B cell (primary cell): ENCODE measurements around the gene PSMG1. TPM values are rescaled to one million over a fixed set of nuclear protein-coding genes. Genes with fewer than 3 reads are reported as not detected.

Experiments
- ATAC-seq: fragments of 200-7000 bp; cut with Tn5 transposase; one replicate; pipeline ENCODE4 v1.10.0; 2021; ENCODE audit warnings: low read depth, mild to moderate bottlenecking, moderate number of reproducible peaks, moderate library complexity
- CTCF ChIA-PET: fragments of 350-600 bp; sonication (Branson Sonifier 250); formaldehyde crosslinking; loops from one replicate; lab custom pipeline; 2021; ENCODE audit warnings: antibody characterized with exemption, inconsistent platforms; lab: Charles Lee
- POLR2A ChIA-PET: fragments of 350-600 bp; sonication (Branson Sonifier 250); formaldehyde crosslinking; loops from one replicate; lab custom pipeline; 2021; ENCODE audit warnings: antibody characterized with exemption; lab: Charles Lee
- DNase-seq: peaks from one replicate; pipeline ENCODE4 v3.0.0; 2013
- H2AFZ ChIP-seq: 2 replicates; pipeline ENCODE4 v1.6.1; 2012; ENCODE audit warnings: mild to moderate bottlenecking, low read depth, low read length; ENCODE audit not compliant: insufficient read depth, poor library complexity, severe bottlenecking
- H3K27ac ChIP-seq, 2 donors: 1 replicate in 1 of 2; 2 replicates in 1 of 2; pipeline ENCODE4 v1.5.1; 2012 to 2013; ENCODE audit warnings: low read length in 2 of 2, mild to moderate bottlenecking in 2 of 2, moderate library complexity in 1 of 2
- H3K27me3 ChIP-seq, 4 experiments: fragments of 200-600 bp in 1 of 4; sonication (generic) in 1 of 4; replicated peaks in 1 of 4; 1 replicate in 2 of 4; 2 replicates in 2 of 4; pipeline versions ENCODE4 v1.6.1 to v1.7.0; 2013 to 2016; ENCODE audit warnings: low read length in 3 of 4, mild to moderate bottlenecking in 2 of 4, mixed read lengths in 1 of 4, moderate library complexity in 1 of 4; ENCODE audit not compliant: insufficient read depth in 4 of 4, control insufficient read depth in 3 of 4; ENCODE audit errors: control extremely low read depth in 1 of 4
- H3K36me3 ChIP-seq, 2 experiments: replicated peaks in 1 of 2; 1 replicate in 1 of 2; 2 replicates in 1 of 2; pipeline versions ENCODE4 v1.6.1 to v1.7.1; 2013; ENCODE audit warnings: low read length in 1 of 2; ENCODE audit not compliant: insufficient read depth in 2 of 2, control insufficient read depth in 1 of 2; ENCODE audit errors: control extremely low read depth in 1 of 2, extremely low read depth in 1 of 2
- H3K4me1 ChIP-seq, 2 donors: fragments of 200-600 bp in 1 of 2; sonication (generic) in 1 of 2; 1 replicate in 1 of 2; 2 replicates in 1 of 2; pipeline versions ENCODE4 v1.5.1 to v1.6.1; 2013 to 2017; ENCODE audit warnings: low read length in 2 of 2; ENCODE audit not compliant: control insufficient read depth in 2 of 2, insufficient read depth in 2 of 2
- H3K4me2 ChIP-seq: replicated peaks from 2 replicates; pipeline ENCODE3; 2012; ENCODE audit warnings: mild to moderate bottlenecking, low read depth, low read length; ENCODE audit not compliant: poor library complexity, severe bottlenecking
- H3K4me3 ChIP-seq, 5 experiments: fragments of 200-600 bp in 1 of 5; sonication (generic) in 1 of 5; 1 replicate in 3 of 5; 2 replicates in 2 of 5; pipeline versions ENCODE4 v1.5.1 to v1.7.0; 2011 to 2016; ENCODE audit warnings: low read length in 4 of 5, mild to moderate bottlenecking in 4 of 5, low read depth in 2 of 5, control low read depth in 1 of 5, moderate library complexity in 1 of 5; ENCODE audit not compliant: insufficient read depth in 1 of 5; ENCODE audit errors: control extremely low read depth in 1 of 5, extremely low read depth in 1 of 5
- H3K79me2 ChIP-seq: fragments of 200-600 bp; sonication (generic); one replicate; pipeline ENCODE4 v1.6.0; 2016; ENCODE audit warnings: low read length; ENCODE audit not compliant: control insufficient read depth, insufficient read depth
- H3K9ac ChIP-seq: fragments of 200-600 bp; sonication (generic); 2 replicates; pipeline ENCODE4 v1.6.1; 2017; ENCODE audit warnings: mild to moderate bottlenecking, low read length, moderate library complexity
- H3K9me3 ChIP-seq, 3 donors: one replicate each; pipeline versions ENCODE4 v1.6.1 to v1.7.1; 2013; ENCODE audit warnings: low read length in 2 of 3; ENCODE audit not compliant: control insufficient read depth in 2 of 3, insufficient read depth in 1 of 3; ENCODE audit errors: control extremely low read depth in 1 of 3
- H4K20me1 ChIP-seq: 2 replicates; pipeline ENCODE4 v1.6.0; 2012; ENCODE audit warnings: mild to moderate bottlenecking, low read length; ENCODE audit not compliant: insufficient read depth, control insufficient read depth, poor library complexity, severe bottlenecking
- H3K27ac Mint-ChIP-seq: one replicate; pipeline ENCODE4 v1.8.0; 2021; ENCODE audit warnings: mixed read lengths
- H3K27me3 Mint-ChIP-seq: one replicate; pipeline ENCODE4 v1.8.0; 2021; ENCODE audit warnings: mixed read lengths
- H3K4me1 Mint-ChIP-seq: one replicate; pipeline ENCODE4 v1.8.0; 2021; ENCODE audit warnings: mixed read lengths
- H3K4me3 Mint-ChIP-seq: one replicate; pipeline ENCODE4 v1.8.0; 2021; ENCODE audit warnings: mixed read lengths
- H3K9me3 Mint-ChIP-seq: one replicate; pipeline ENCODE4 v1.8.0; 2022; ENCODE audit warnings: mixed read lengths; ENCODE audit not compliant: insufficient read depth
- CTCF ChIP-seq: fragments of 200-600 bp; IDR thresholded peaks from one replicate; pipeline ENCODE4 v1.8.0; 2022; ENCODE audit warnings: antibody characterized with exemption, mild to moderate bottlenecking
- EZH2 ChIP-seq: IDR thresholded peaks from 2 replicates; pipeline ENCODE4 v1.6.1; 2012; ENCODE audit warnings: borderline replicate concordance, low read depth, mild to moderate bottlenecking, moderate library complexity, low read length; ENCODE audit not compliant: insufficient read depth, poor library complexity, severe bottlenecking
- WGBS: methylation state at CpG from one replicate; pipeline ENCODE4 v1.1.5; 2013; ENCODE audit warnings: missing lambda C conversion rate; ENCODE audit not compliant: insufficient coverage; 5-methylcytosine and 5-hydroxymethylcytosine counted together
- intact Hi-C: fragments of 100-400 bp; cut with micrococcal nuclease; formaldehyde crosslinking; loops from one replicate; pipeline ENCODE4 v1.10.0; 2022
- polyA plus RNA-seq: library from polyadenylated mRNA; depleted of rRNA; stranded (reverse); fragments of >200 nt; gene quantifications from 2 replicates; pipeline ENCODE4 v1.2.3, GENCODE V29; 2012
- total RNA-seq, 2 donors: library from RNA; stranded (reverse); fragments of 120-200 nt in 1 of 2; gene quantifications; 1 replicate in 1 of 2; 2 replicates in 1 of 2; pipeline versions ENCODE4 v1.2.3 to v1.2.4, GENCODE V29; 2013 to 2022

Gene PSMG1
- total and polyA plus RNA-seq, 2 donors (not counting 1 experiment from before 2014, with no cell fraction given): 8.6 to 10.4 TPM

DNA sequence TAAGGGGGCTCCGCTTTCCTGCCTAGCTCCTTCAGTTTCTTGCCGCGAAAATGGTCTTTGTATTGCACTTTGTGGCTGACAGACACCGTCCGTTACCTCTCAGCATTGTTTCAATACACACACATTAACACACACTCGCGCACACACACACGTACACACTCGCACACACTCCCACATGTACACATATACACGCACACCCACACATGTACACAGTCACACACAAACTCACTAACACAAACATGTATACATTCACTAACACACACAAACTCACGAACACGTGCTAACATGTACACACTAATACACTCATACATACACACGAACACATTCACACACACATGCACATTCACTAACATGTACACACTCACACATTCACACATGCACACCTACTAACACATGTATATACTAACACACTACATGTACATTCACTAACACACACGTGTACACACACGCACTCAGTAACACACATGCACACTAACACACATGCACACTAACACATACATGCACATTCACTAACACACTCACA is 48.9 kb downstream of the PSMG1 start:
- Histone ChIP-seq H2AFZ (no peak overlapping the region), H3K9me3 (peaks cover 0 to 5% (median 0%) of the 10 kb centered on the region in 3 donors), H3K36me3 (no peaks in the 10 kb centered on the region), H3K4me3 (no peak overlapping the region), H3K27me3 (no peaks in the 10 kb centered on the region), H4K20me1 (no peaks in the 10 kb centered on the region), H3K9ac (no peak overlapping the region), H3K4me2 (no peak overlapping the region), H3K4me1 (no peaks in the 10 kb centered on the region), H3K27ac (no peak overlapping the region), H3K79me2 (no peaks in the 10 kb centered on the region)
- Mint-ChIP-seq H3K27me3 (peaks cover 4% of the 10 kb centered on the region), H3K27ac (no peak overlapping the region), H3K4me3 (no peak overlapping the region), H3K9me3 (no peaks in the 10 kb centered on the region), H3K4me1 (no peaks in the 10 kb centered on the region)
- DNase-seq (no peak), ATAC-seq (no peak)
- CTCF ChIA-PET: interaction anchor here (0.7 to 3.2 kb wide), 2 partner anchors 332 to 400 kb away, joined by 3 to 10 read pairs; no protein-coding TSS in a partner anchor
- POLR2A ChIA-PET: no interaction called here
- 89% methylated on average over 15 of the region's 15 CpGs for WGBS
- intact Hi-C loops: no loop called here
- no peak for TF ChIP-seq CTCF
- no peak for TF ChIP-seq EZH2

- no peak for DNase-seq
- no peak for ATAC-seq
- Mint-ChIP-seq H3K9me3 (no peaks in the 10 kb centered on the region), H3K27me3 (peaks cover 3% of the 10 kb centered on the region), H3K4me1 (no peaks in the 10 kb centered on the region), H3K27ac (no peak overlapping the region), H3K4me3 (no peak overlapping the region)
- no peaks in the 10 kb centered on the region for H3K27me3 ChIP-seq
- CTCF ChIA-PET: interaction anchor here (3.2 kb wide), 1 partner anchor 398 kb away, joined by 10 read pairs; no protein-coding TSS in a partner anchor
- H3K9me3 ChIP-seq: peaks cover 0 to 5% (median 0%) of the 10 kb centered on the region in 3 donors
- H3K9ac ChIP-seq: no peak overlapping the region
- H3K27ac ChIP-seq: no peak overlapping the region
- no peak overlapping the region for H3K4me3 ChIP-seq
- TF ChIP-seq CTCF (no peak), EZH2 (no peak)
- H3K4me1 ChIP-seq: no peaks in the 10 kb centered on the region
- H4K20me1 ChIP-seq: no peaks in the 10 kb centered on the region
- no peaks in the 10 kb centered on the region for H3K36me3 ChIP-seq
- no peaks in the 10 kb centered on the region for H3K79me2 ChIP-seq
- POLR2A ChIA-PET: no interaction called here
- no peak overlapping the region for H2AFZ ChIP-seq
- no peak overlapping the region for H3K4me2 ChIP-seq
- 83% methylated on average over 3 of the region's 3 CpGs for WGBS
- intact Hi-C loops: no loop called here
Measured at GRCh38 chr21:39132248-39132647, 51.0 kb downstream of the PSMG1 start.
